PC-9 (cell line): ENCODE measurements around the gene MYO1A. TPM values are rescaled to one million over a fixed set of nuclear protein-coding genes. Genes with fewer than 3 reads are reported as not detected.

Source experiments
- BruUV-seq: library from RNA; stranded (reverse); fragments of 400-500 nt; replicated peaks from 2 replicates; lab custom pipeline; 2021; lab: Mats Ljungman, UMichigan
- CTCF ChIA-PET: fragments of 300-600 bp; sonication (Branson Sonifier 250); formaldehyde crosslinking; loops from one replicate; lab custom pipeline; 2022; ENCODE audit warnings: antibody characterized with exemption; lab: Charles Lee
- POLR2A ChIA-PET: fragments of 300-600 bp; sonication (Branson Sonifier 250); formaldehyde crosslinking; loops from one replicate; lab custom pipeline; 2022; ENCODE audit warnings: antibody characterized with exemption; ENCODE audit not compliant: unreplicated experiment; lab: Charles Lee
- DNase-seq, 2 experiments: peaks; one replicate each; pipeline versions ENCODE4 v3.0.0 to v3.0.0-alpha.2; 2015 to 2022; ENCODE audit warnings: mixed read lengths in 1 of 2
- H2AFZ ChIP-seq: fragments of 200-600 bp; sonication (generic); 2 replicates; pipeline ENCODE4 v1.8.1; 2017; ENCODE audit warnings: antibody characterized with exemption
- H3F3A ChIP-seq: fragments of 200-600 bp; sonication (generic); 2 replicates; pipeline ENCODE4 v1.8.1; 2017; ENCODE audit warnings: antibody characterized with exemption, mild to moderate bottlenecking, low read depth; ENCODE audit not compliant: insufficient read depth
- H3K27ac ChIP-seq: fragments of 200-600 bp; sonication (generic); 2 replicates; pipeline ENCODE4 v1.6.1; 2016; ENCODE audit warnings: mixed run types
- H3K27me3 ChIP-seq: fragments of 200-600 bp; sonication (generic); 2 replicates; pipeline ENCODE4 v1.6.1; 2016; ENCODE audit warnings: low read depth, mixed run types; ENCODE audit not compliant: insufficient read depth
- H3K36me3 ChIP-seq: fragments of 200-600 bp; sonication (generic); 2 replicates; pipeline ENCODE4 v1.6.1; 2016; ENCODE audit warnings: low read depth, mixed run types
- H3K4me1 ChIP-seq: fragments of 200-600 bp; sonication (generic); replicated peaks from 2 replicates; pipeline ENCODE4 v1.6.1; 2016; ENCODE audit warnings: mixed run types; ENCODE audit not compliant: insufficient read depth
- H3K4me2 ChIP-seq: fragments of 200-600 bp; sonication (generic); 2 replicates; pipeline ENCODE4 v1.6.1; 2017; ENCODE audit warnings: mixed run types
- H3K4me3 ChIP-seq: fragments of 200-600 bp; sonication (generic); 2 replicates; pipeline ENCODE4 v1.6.1; 2016; ENCODE audit warnings: mixed run types
- H3K79me2 ChIP-seq: fragments of 200-600 bp; sonication (generic); 2 replicates; pipeline ENCODE4 v1.6.1; 2017; ENCODE audit warnings: low read depth, mixed run types
- H3K9me2 ChIP-seq: fragments of 200-600 bp; sonication (generic); 2 replicates; pipeline ENCODE4 v1.8.1; 2017; ENCODE audit warnings: mild to moderate bottlenecking; ENCODE audit not compliant: insufficient read depth
- H3K9me3 ChIP-seq: fragments of 200-600 bp; sonication (generic); 2 replicates; pipeline ENCODE4 v1.8.1; 2016; ENCODE audit warnings: low read depth; ENCODE audit not compliant: insufficient read depth
- H4K20me1 ChIP-seq: fragments of 200-600 bp; sonication (generic); 2 replicates; pipeline ENCODE4 v1.8.1; 2017; ENCODE audit not compliant: insufficient read depth
- EZH2 ChIP-seq: fragments of 200-600 bp; sonication (generic); IDR thresholded peaks from 2 replicates; pipeline ENCODE4 v1.8.0; 2017; ENCODE audit warnings: antibody characterized with exemption, low read depth
- intact Hi-C: fragments of 100-400 bp; cut with micrococcal nuclease; formaldehyde crosslinking; loops from one replicate; pipeline ENCODE4 v1.10.0; 2022; ENCODE audit not compliant: unreplicated experiment
- total RNA-seq: library from RNA; stranded (reverse); gene quantifications from 2 replicates; pipeline ENCODE4 v1.2.3, GENCODE V29; 2021
- TF ChIP-seq, protein P1 (sequence below): fragments of 200-600 bp; sonication (generic); conservative IDR thresholded peaks from 2 replicates; pipeline ENCODE4 v1.6.1; 2017; ENCODE audit warnings: mixed run types, antibody characterized with exemption, mild to moderate bottlenecking, moderate library complexity

Gene MYO1A
- total RNA-seq, 1 experiment from 2014 or later, result not detected

DNA sequence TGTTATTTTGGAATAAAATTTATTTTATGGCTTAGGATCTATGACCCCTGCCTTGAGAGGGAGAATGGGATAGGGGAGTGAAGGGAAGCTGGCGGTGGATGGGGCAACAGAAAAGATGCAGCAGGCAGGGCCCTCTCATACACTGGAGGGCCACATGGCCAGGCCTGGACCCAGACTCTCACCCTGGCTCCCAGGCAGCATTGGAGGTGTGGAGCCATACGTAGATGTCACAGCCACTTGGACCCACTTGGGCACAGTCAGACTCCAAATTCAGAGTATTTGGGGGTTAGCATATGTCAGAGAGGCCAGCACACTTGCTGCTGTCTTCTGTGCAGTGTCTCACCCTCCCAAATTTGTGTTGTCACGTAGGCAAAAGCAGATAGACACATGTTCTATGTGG is 45.5 kb upstream of the MYO1A start:
- no peaks in the 10 kb centered on the region for H3K9me3 ChIP-seq
- H4K20me1 ChIP-seq, result 0 out of 2 replicates have a peak, but pooled peaks cover 3% of the 10 kb centered on the region
- no peak overlapping the region for H3K4me2 ChIP-seq
- BruUV-seq, result no TSS peak
- H3F3A ChIP-seq, result peaks cover 17% of the 10 kb centered on the region
- H3K36me3 ChIP-seq, result peaks cover 4% of the 10 kb centered on the region; the same call in 1 of the 2 replicates
- H3K4me1 ChIP-seq, result no peaks in the 10 kb centered on the region
- H3K27me3 ChIP-seq, result no peaks in the 10 kb centered on the region
- intact Hi-C loops, result no loop called here
- H3K4me3 ChIP-seq, result no peak overlapping the region
- CTCF ChIA-PET, result no interaction called here
- POLR2A ChIA-PET, result interaction anchor here (0.5 to 0.6 kb wide), 2 partner anchors 16 to 33 kb away, joined by 4 read pairs; partner anchors contain the start of gene LRP1
- DNase-seq, result no peak
- no peak overlapping the region for H3K27ac ChIP-seq
- H3K9me2 ChIP-seq, result no peaks in the 10 kb centered on the region
- H2AFZ ChIP-seq, result no peak overlapping the region
- no peaks in the 10 kb centered on the region for H3K79me2 ChIP-seq
- TF ChIP-seq, protein P1, sequence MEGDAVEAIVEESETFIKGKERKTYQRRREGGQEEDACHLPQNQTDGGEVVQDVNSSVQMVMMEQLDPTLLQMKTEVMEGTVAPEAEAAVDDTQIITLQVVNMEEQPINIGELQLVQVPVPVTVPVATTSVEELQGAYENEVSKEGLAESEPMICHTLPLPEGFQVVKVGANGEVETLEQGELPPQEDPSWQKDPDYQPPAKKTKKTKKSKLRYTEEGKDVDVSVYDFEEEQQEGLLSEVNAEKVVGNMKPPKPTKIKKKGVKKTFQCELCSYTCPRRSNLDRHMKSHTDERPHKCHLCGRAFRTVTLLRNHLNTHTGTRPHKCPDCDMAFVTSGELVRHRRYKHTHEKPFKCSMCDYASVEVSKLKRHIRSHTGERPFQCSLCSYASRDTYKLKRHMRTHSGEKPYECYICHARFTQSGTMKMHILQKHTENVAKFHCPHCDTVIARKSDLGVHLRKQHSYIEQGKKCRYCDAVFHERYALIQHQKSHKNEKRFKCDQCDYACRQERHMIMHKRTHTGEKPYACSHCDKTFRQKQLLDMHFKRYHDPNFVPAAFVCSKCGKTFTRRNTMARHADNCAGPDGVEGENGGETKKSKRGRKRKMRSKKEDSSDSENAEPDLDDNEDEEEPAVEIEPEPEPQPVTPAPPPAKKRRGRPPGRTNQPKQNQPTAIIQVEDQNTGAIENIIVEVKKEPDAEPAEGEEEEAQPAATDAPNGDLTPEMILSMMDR, result no peak
- no peak for TF ChIP-seq EZH2

DNA sequence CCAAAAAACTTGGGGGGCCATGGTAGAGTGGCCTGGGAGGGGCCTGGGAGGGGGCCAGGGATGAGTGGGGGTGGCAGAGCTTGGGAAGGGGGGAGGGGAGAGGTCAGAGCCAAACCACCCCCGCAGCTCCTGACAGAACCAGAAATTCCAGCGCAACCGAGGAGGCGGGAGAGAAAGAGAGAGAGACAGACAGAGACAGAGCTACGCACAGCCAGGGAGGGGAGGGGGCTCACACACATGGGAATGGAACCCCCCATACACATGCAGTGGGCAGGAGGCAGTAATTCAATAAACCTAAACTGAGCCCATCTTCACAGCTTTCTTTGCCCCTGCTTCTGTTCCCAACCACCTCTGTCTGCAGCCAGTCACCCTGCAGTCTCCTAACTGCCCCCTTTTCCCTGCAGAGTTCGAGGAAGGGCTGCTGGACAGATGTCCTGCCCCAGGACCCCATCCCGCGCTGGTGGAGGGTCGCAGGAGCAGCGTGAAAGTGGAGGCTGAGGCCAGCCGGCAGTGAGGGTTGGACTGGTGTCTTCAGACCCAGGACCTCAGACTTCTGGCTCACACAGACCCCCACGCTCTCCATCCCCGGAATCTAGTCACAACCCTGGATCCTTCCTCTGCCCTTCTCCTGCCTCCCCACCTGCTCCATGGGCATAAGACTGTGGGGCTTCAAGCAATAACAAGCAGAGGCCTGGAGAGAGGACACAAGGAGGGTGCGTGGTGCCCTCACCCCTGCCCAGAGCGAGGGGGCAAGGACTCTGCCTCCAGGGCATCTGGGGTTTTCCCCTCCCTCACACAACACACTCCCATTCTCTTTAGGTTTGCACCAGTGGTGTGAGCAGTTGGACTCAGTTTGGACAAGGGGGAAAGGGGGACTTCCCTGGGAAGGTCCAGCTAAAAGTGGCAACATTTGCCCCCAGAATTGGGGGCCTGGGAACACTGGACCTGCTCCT is 44.6 kb upstream of the MYO1A start:
- 0 out of 2 replicates have a peak, but pooled peaks cover 3% of the 10 kb centered on the region for H4K20me1 ChIP-seq
- CTCF ChIA-PET, result no interaction called here

More for the DNA sequence above, 44.6 kb upstream of the MYO1A start:
- Histone ChIP-seq H3K4me2 (no peak overlapping the region), H3F3A (peaks cover 17% of the 10 kb centered on the region), H2AFZ (no peak overlapping the region), H3K9me2 (no peaks in the 10 kb centered on the region), H3K9me3 (no peaks in the 10 kb centered on the region), H3K4me3 (no peak overlapping the region), H3K27ac (no peak overlapping the region), H3K79me2 (no peaks in the 10 kb centered on the region), H3K27me3 (no peaks in the 10 kb centered on the region), H3K36me3 (peaks cover 2% of the 10 kb centered on the region; the same call in 1 of the 2 replicates), H3K4me1 (no peaks in the 10 kb centered on the region)
- no TSS peak for BruUV-seq
- POLR2A ChIA-PET, result interaction anchor here (1.6 kb wide), 1 partner anchor 18 kb away, joined by 6 read pairs; no protein-coding TSS in a partner anchor
- DNase-seq, result no peak
- TF ChIP-seq, protein P1, result no peak
- TF ChIP-seq EZH2, result no peak
- intact Hi-C loops, result no loop called here
